CD4-positive, alpha-beta T cell (primary cell): ENCODE data around the gene MICALL2. TPM values are rescaled to one million over a fixed set of nuclear protein-coding genes. Genes with fewer than 3 reads are reported as not detected.

ENCODE experiments used
- ATAC-seq: fragments of 200-7000 bp; cut with Tn5 transposase; one replicate; pipeline ENCODE4 v1.10.0; 2022; ENCODE audit warnings: mild to moderate bottlenecking; ENCODE audit not compliant: poor library complexity
- CTCF ChIA-PET: fragments of 350-600 bp; sonication (Branson Sonifier 250); formaldehyde crosslinking; loops from one replicate; lab custom pipeline; 2021; ENCODE audit warnings: antibody characterized with exemption, inconsistent platforms; lab: Charles Lee
- POLR2A ChIA-PET: fragments of 350-600 bp; sonication (Branson Sonifier 250); formaldehyde crosslinking; loops from one replicate; lab custom pipeline; 2021; ENCODE audit warnings: antibody characterized with exemption, inconsistent platforms; lab: Charles Lee
- DNase-seq, 14 experiments: peaks; one replicate each; pipeline ENCODE4 v3.0.0-alpha.2; 2013 to 2020; ENCODE audit warnings: mixed read lengths in 2 of 14
- H3K27ac ChIP-seq, 2 donors: one replicate each; pipeline versions ENCODE4 v1.5.1 to v1.7.0; 2013; ENCODE audit warnings: low read length in 2 of 2, low read depth in 1 of 2, mild to moderate bottlenecking in 1 of 2
- H3K27me3 ChIP-seq, 2 experiments: 1 replicate in 1 of 2; 2 replicates in 1 of 2; pipeline versions ENCODE4 v1.6.1 to v1.7.0; 2013; ENCODE audit warnings: low read length in 2 of 2, control low read depth in 1 of 2, mild to moderate bottlenecking in 1 of 2, moderate library complexity in 1 of 2; ENCODE audit not compliant: insufficient read depth in 2 of 2, control insufficient read depth in 1 of 2
- H3K36me3 ChIP-seq: one replicate; pipeline ENCODE4 v1.6.1; 2013; ENCODE audit warnings: low read length, control low read depth; ENCODE audit not compliant: insufficient read depth
- H3K4me1 ChIP-seq: one replicate; pipeline ENCODE4 v1.6.1; 2013; ENCODE audit warnings: low read length, control low read depth; ENCODE audit not compliant: insufficient read depth
- H3K4me3 ChIP-seq: one replicate; pipeline ENCODE4 v1.5.1; 2013; ENCODE audit warnings: mild to moderate bottlenecking, low read length, moderate library complexity
- H3K9me3 ChIP-seq, 2 experiments: 1 replicate in 1 of 2; 2 replicates in 1 of 2; pipeline versions ENCODE4 v1.6.1 to v1.7.0; 2013; ENCODE audit warnings: low read length in 2 of 2, mild to moderate bottlenecking in 2 of 2, control low read depth in 1 of 2, moderate library complexity in 1 of 2; ENCODE audit not compliant: control insufficient read depth in 1 of 2, insufficient read depth in 1 of 2
- H3K27ac Mint-ChIP-seq: one replicate; pipeline ENCODE4 v1.8.0; 2020; ENCODE audit warnings: mixed read lengths
- H3K27me3 Mint-ChIP-seq: one replicate; pipeline ENCODE4 v1.8.0; 2021; ENCODE audit warnings: mixed read lengths
- H3K36me3 Mint-ChIP-seq: one replicate; pipeline ENCODE4 v1.8.0; 2021; ENCODE audit warnings: low read depth, mixed read lengths
- H3K4me1 Mint-ChIP-seq: one replicate; pipeline ENCODE4 v1.8.0; 2021; ENCODE audit warnings: low read depth, mixed read lengths
- H3K4me3 Mint-ChIP-seq: one replicate; pipeline ENCODE4 v1.8.0; 2020; ENCODE audit warnings: mild to moderate bottlenecking, mixed read lengths
- H3K9me3 Mint-ChIP-seq: one replicate; pipeline ENCODE4 v1.8.0; 2020; ENCODE audit warnings: mixed read lengths
- intact Hi-C, 2 experiments: fragments of 100-400 bp; cut with DNase I in 1 of 2; cut with micrococcal nuclease in 1 of 2; formaldehyde crosslinking; loops; one replicate each; pipeline versions ENCODE4 v1.15.1 to v1.9.0; 2023 to 2025; cut with DNase I, micrococcal nuclease
- total RNA-seq, 174 experiments: library from RNA in 2 of 174; stranded (reverse) in 2 of 174; gene quantifications; one replicate each; pipeline ENCODE4 v1.2.3 and lab custom pipeline; 2021 to 2026
- TF ChIP-seq, protein P1 (sequence below): fragments of 200-600 bp; IDR thresholded peaks from one replicate; pipeline ENCODE4 v1.8.0; 2022; ENCODE audit warnings: antibody characterized with exemption, mild to moderate bottlenecking

The MICALL2 gene
- total RNA-seq, 2 experiments from 2014 or later = 1.9 to 2.2 TPM

DNA sequence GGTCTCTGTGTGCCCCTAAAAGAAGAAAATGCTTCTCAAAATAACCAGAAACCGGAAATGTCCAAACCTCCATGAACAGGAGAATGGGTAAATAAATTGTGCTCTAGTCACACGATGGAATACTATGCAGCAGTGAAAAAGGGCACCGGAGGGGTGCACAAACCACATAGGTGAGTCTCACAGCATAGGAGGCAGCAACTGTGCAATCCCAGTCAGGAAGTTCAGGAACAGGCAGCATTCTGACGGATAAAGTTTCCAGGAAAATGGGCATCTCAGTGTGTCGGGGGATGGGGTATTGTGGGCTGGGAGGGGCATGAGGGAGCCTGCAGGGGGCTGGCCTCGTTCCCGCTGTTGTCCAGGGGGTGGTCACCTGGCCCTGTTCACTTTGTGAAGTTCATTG is 63.1 kb downstream of the MICALL2 start:
- H3K4me3 Mint-ChIP-seq = no peak overlapping the region
- no peak for ATAC-seq

DNA sequence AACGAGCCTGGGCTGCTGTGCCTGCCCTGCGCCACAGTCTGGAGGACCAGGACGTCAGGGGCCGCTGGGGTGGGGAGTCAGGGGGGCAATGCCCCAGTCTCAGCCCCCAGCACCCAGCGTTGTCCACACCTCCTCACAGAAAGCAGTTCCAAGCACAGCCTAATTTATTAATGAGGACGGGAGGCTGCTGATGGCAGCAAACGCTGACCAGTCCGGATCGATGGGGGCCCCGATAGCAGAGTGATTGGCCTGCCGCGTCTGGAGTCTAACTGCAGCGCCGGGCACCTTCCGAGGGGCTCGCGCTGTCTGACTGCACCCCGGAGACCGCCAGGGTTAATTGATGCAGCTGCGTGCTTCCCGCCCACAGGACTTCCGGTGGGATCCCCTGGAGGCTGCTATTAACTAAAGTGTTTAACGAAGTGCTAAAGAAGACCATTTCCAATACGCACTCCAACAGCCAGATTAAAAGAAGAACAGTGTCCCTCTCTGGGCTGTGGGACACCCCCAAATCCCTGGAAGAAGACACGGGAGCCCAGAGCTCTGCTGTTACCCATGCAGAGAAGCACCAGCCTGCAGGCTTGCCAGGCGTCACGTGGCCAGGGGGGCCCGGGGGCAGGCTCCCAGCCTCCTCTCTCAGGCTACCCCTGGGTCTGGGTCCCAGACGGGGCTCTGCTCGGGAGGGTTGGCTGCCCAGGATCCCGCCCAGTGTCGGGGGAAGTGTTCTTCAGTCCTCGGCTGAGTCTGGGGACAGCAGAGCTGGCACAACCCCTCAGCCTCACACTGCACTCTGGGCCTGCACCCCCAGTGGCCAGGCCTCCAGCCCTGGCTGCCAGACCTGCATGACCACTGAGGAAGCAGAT is 63.8 kb downstream of the MICALL2 start:
- intact Hi-C loops = no loop called here
- POLR2A ChIA-PET = no interaction called here
- H3K9me3 Mint-ChIP-seq = no peaks in the 10 kb centered on the region
- CTCF ChIA-PET = no interaction called here
- H3K4me1 Mint-ChIP-seq = no peaks in the 10 kb centered on the region
- H3K36me3 Mint-ChIP-seq = no peaks in the 10 kb centered on the region
- no peaks in the 10 kb centered on the region for H3K4me1 ChIP-seq
- no peak for DNase-seq
- no peaks in the 10 kb centered on the region for H3K36me3 ChIP-seq
- TF ChIP-seq, protein P1, sequence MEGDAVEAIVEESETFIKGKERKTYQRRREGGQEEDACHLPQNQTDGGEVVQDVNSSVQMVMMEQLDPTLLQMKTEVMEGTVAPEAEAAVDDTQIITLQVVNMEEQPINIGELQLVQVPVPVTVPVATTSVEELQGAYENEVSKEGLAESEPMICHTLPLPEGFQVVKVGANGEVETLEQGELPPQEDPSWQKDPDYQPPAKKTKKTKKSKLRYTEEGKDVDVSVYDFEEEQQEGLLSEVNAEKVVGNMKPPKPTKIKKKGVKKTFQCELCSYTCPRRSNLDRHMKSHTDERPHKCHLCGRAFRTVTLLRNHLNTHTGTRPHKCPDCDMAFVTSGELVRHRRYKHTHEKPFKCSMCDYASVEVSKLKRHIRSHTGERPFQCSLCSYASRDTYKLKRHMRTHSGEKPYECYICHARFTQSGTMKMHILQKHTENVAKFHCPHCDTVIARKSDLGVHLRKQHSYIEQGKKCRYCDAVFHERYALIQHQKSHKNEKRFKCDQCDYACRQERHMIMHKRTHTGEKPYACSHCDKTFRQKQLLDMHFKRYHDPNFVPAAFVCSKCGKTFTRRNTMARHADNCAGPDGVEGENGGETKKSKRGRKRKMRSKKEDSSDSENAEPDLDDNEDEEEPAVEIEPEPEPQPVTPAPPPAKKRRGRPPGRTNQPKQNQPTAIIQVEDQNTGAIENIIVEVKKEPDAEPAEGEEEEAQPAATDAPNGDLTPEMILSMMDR = no peak
- no peak overlapping the region for H3K27ac ChIP-seq
- no peak overlapping the region for H3K4me3 Mint-ChIP-seq
- no peak overlapping the region for H3K27ac Mint-ChIP-seq
- H3K27me3 Mint-ChIP-seq = peaks cover 53% of the 10 kb centered on the region
- ATAC-seq = no peak
- peaks cover 12 to 18% of the 10 kb centered on the region in 2 experiments for H3K27me3 ChIP-seq
- H3K9me3 ChIP-seq = peaks cover 7 to 48% of the 10 kb centered on the region in 2 experiments
- no peak overlapping the region for H3K4me3 ChIP-seq

More for the DNA sequence above, 63.1 kb downstream of the MICALL2 start:
- H3K27ac Mint-ChIP-seq = no peak overlapping the region
- no peaks in the 10 kb centered on the region for H3K4me1 Mint-ChIP-seq
- Histone ChIP-seq H3K4me3 (no peak overlapping the region), H3K36me3 (no peaks in the 10 kb centered on the region), H3K27me3 (peaks cover 15 to 18% of the 10 kb centered on the region in 2 experiments), H3K4me1 (no peaks in the 10 kb centered on the region), H3K27ac (no peak overlapping the region), H3K9me3 (peaks cover 7 to 48% of the 10 kb centered on the region in 2 experiments)
- no peaks in the 10 kb centered on the region for H3K36me3 Mint-ChIP-seq
- no peak for DNase-seq
- ChIA-PET CTCF (no interaction called here), POLR2A (no interaction called here)
- H3K27me3 Mint-ChIP-seq = peaks cover 54% of the 10 kb centered on the region
- TF ChIP-seq, protein P1 = no peak
- intact Hi-C loops = no loop called here
- H3K9me3 Mint-ChIP-seq = no peaks in the 10 kb centered on the region

DNA sequence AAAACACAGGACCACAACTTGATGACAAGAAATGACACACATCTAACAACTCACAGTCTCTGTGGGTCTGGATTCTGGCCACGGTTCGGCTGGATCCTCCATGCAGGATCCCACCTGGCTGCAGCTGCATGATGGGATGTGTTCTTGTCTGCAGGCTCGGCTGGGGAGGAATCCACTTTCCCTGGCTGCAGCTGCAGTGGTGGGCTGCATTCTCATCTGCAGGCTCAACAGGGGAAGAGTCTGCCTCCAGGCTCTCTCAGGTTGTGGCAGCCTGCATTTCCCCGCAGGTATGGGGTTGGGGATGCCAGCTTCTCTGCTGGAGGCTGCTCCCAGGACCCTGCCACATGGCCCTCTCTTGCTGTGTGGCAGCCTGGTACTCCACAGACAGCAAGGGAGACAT is 64.9 kb downstream of the MICALL2 start:
- intact Hi-C loops = no loop called here
- ChIA-PET POLR2A (no interaction called here), CTCF (no interaction called here)
- TF ChIP-seq, protein P1 = no peak
- Histone ChIP-seq H3K9me3 (peaks cover 7 to 48% of the 10 kb centered on the region in 2 experiments), H3K4me1 (no peaks in the 10 kb centered on the region), H3K4me3 (no peak overlapping the region), H3K27ac (no peak overlapping the region), H3K27me3 (peaks cover 4 to 18% of the 10 kb centered on the region in 2 experiments), H3K36me3 (no peaks in the 10 kb centered on the region)
- H3K4me3 Mint-ChIP-seq = no peak overlapping the region
- DNase-seq (no peak), ATAC-seq (no peak)
- no peak overlapping the region for H3K27ac Mint-ChIP-seq
- no peaks in the 10 kb centered on the region for H3K9me3 Mint-ChIP-seq
- no peaks in the 10 kb centered on the region for H3K36me3 Mint-ChIP-seq
- no peaks in the 10 kb centered on the region for H3K4me1 Mint-ChIP-seq
- peaks cover 54% of the 10 kb centered on the region for H3K27me3 Mint-ChIP-seq
